BLaER1 (cell line): ENCODE results near the gene DCN.

ENCODE experiments used
- H3K27ac ChIP-seq: shearing (Covaris generic); formaldehyde crosslinking; 2 replicates; pipeline ENCODE4 v1.8.1; 2022
- H3K27me3 ChIP-seq: shearing (Covaris generic); formaldehyde crosslinking; 2 replicates; pipeline ENCODE4 v1.8.1; 2022
- H3K36me3 ChIP-seq: shearing (Covaris generic); formaldehyde crosslinking; 2 replicates; pipeline ENCODE4 v1.8.1; 2022
- H3K4me1 ChIP-seq: shearing (Covaris generic); formaldehyde crosslinking; 2 replicates; pipeline ENCODE4 v1.8.1; 2022
- H3K4me2 ChIP-seq: shearing (Covaris generic); formaldehyde crosslinking; 2 replicates; pipeline ENCODE4 v1.8.1; 2022
- H3K4me3 ChIP-seq: shearing (Covaris generic); formaldehyde crosslinking; 2 replicates; pipeline ENCODE4 v1.8.1; 2022
- H3K9ac ChIP-seq: shearing (Covaris generic); formaldehyde crosslinking; 2 replicates; pipeline ENCODE4 v1.8.1; 2022
- H3K9me3 ChIP-seq: shearing (Covaris generic); formaldehyde crosslinking; 2 replicates; pipeline ENCODE4 v1.8.1; 2022
- H4K20me1 ChIP-seq: shearing (Covaris generic); formaldehyde crosslinking; 2 replicates; pipeline ENCODE4 v1.8.1; 2022
- Cebpa-rat ChIP-seq: shearing (Covaris generic); IDR thresholded peaks from 2 replicates; pipeline ENCODE4 v1.8.1; 2022

DCN gene

DNA sequence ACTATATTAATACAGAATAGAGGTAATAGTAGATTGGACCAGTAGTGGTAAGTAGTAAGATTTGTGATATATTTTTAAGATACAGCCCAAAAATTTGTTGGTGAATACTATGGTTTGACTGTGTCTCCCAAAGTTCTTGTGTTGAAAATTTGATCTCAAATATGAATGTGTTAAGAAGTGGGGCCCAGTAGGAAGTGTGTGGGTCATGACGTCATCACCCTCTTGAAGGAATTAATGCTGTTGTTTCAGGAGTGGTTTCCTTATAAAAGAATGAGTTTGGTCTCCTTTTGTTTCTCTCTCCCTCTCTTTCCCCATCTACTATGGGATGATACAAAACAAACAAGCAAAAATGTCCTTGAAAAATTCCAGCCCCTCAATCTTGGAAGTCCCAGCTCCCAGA is 87.7 kb downstream of the DCN start:
- Histone ChIP-seq H3K4me1 (peaks cover 5% of the 10 kb centered on the region; the same call in 1 of the 2 replicates), H3K4me3 (no peak overlapping the region), H3K27ac (no peak overlapping the region), H3K4me2 (no peak overlapping the region), H3K36me3 (no peaks in the 10 kb centered on the region), H3K9ac (no peak overlapping the region), H3K9me3 (peaks cover 1% of the 10 kb centered on the region; the same call in 1 of the 2 replicates), H3K27me3 (no peaks in the 10 kb centered on the region), H4K20me1 (no peaks in the 10 kb centered on the region)
- no peak for TF ChIP-seq Cebpa-rat

DNA sequence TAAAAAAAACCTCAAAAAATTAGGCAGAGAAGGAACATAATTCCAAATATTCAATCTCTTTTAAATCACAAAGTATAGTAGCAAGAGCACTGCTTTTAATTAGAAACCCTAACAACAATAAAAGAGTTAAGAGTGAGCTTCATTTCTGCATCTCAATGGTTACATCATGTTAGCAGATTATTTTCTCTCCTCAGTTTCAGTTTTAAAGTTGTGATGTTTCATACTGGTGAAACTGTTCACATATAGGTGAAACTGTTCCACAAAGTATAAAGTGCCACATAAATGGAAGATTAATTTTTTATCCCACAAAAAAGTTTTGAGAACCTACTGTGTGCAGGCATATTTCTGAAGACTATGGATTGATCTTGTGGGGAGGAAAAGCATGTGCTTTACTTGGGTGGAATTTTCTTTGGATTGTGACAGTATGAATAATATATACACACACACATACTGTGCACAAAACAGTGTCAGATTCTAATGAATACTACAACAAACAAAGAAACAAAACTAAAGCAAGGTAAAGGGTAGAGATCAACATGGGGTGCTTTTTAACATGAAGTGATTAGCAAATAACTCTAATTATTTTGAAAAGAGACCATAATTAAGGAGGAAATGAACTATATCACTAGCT is 88.5 kb downstream of the DCN start:
- Histone ChIP-seq H3K9ac (no peak overlapping the region), H3K4me3 (no peak overlapping the region), H3K27me3 (no peaks in the 10 kb centered on the region), H3K4me1 (peaks cover 5% of the 10 kb centered on the region; the same call in 1 of the 2 replicates), H3K4me2 (no peak overlapping the region), H3K9me3 (peaks cover 9% of the 10 kb centered on the region), H4K20me1 (no peaks in the 10 kb centered on the region), H3K27ac (no peak overlapping the region), H3K36me3 (no peaks in the 10 kb centered on the region)
- TF ChIP-seq Cebpa-rat, result no peak

DNA sequence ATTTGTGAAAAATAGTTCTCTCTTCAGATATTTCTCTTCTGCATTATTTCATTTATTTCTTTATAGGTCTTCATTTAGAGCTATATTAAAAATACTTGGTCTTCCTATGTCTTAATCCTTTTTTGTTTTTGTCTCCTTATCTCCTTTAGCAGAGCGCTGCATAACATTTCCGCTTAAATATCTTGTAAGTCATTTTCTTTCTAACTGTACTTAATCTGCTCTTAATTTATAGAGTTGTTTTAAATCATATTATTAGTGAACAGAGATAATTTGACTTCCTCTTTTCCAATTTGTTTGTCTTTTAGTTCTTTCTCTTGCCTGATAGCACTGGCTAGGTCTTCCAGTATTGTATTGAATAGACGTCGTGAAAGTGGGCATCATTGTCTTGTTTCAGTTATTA is 89.3 kb downstream of the DCN start:
- no peak overlapping the region for H3K4me3 ChIP-seq
- H3K27me3 ChIP-seq, result no peaks in the 10 kb centered on the region
- no peaks in the 10 kb centered on the region for H3K36me3 ChIP-seq
- H4K20me1 ChIP-seq, result no peaks in the 10 kb centered on the region
- no peak overlapping the region for H3K9ac ChIP-seq
- peaks cover 13% of the 10 kb centered on the region for H3K9me3 ChIP-seq
- H3K27ac ChIP-seq, result no peak overlapping the region
- H3K4me2 ChIP-seq, result no peak overlapping the region
- TF ChIP-seq Cebpa-rat, result no peak
- peaks cover 2% of the 10 kb centered on the region; the same call in 1 of the 2 replicates for H3K4me1 ChIP-seq

DNA sequence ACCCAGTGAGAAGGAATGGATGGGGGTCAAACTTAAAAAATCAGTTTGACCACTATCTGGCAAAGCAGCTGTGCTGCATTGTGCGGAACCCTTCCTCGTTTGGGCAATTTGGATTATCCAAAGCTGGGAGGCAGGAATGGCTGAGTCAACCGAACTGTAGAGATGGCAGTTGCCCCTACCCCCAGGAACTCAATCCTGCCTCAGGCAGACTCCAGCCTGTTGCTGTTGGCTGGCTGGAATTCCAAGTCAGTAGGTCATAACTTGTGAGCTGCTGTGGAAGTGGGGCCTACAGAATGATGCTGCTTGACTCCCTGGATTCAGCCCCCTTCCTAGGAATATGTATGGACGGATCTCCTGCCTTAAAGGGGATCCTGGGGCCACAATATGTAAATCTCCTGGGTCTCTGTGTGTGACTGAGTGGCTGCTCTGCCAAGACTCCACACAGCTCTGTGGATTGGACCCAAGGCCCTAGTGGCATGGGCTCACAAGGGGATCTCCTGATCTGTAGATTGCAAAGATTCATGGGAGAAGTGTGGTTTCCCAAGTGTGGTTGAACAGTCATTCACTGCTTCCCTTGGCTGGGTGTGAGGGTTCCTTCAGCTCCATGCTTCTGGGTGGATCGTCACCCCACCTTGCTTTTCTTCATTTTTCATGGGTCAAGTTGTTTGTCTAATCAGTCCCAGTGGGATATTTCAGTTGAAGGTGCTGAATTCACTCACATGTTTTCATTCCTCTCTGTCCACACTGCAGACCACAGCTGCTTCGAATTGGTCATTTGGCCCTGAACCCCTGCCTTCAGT is 90.5 kb downstream of the DCN start:
- no peaks in the 10 kb centered on the region for H3K36me3 ChIP-seq
- H3K9ac ChIP-seq, result no peak overlapping the region
- H3K27ac ChIP-seq, result no peak overlapping the region
- no peaks in the 10 kb centered on the region for H4K20me1 ChIP-seq
- H3K4me2 ChIP-seq, result no peak overlapping the region
- TF ChIP-seq Cebpa-rat, result no peak
- no peaks in the 10 kb centered on the region for H3K27me3 ChIP-seq
- H3K4me3 ChIP-seq, result no peak overlapping the region
- peaks cover 13% of the 10 kb centered on the region for H3K9me3 ChIP-seq
- no peaks in the 10 kb centered on the region for H3K4me1 ChIP-seq
